NOMO-1 treated with dmso at 0.1 percent for 144 hours (cell line): Measurements from ENCODE around the gene MAGIX.

Source experiments
- DNase-seq: peaks from one replicate; lab custom pipeline; 2025; ENCODE audit not compliant: unreplicated experiment; lab: John Stamatoyannopoulos, UW

The MAGIX gene

DNA sequence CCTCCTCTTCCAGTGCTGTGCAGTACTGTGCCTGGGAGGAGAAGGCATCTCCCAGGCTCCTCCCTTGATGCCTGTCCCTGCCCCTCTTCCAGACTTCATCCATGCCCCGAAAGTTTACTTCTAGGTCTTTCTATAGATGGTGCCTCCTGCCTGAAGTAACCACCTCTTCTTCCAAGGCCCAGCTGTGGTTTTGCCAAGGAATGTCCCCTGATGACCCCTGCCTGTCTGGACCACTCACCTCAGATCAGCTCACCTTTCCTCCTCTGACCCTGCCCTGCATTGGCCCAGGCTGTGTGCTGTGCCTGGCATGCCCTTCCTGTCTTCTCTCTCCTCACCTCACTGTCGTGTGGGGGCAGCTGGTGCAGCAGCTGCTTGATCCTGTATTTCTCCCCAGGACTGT is 16.8 kb downstream of the MAGIX start:
- no peak for DNase-seq

- no peak for DNase-seq
Observed at GRCh38 chrX:49183701-49184281, 21.2 kb downstream of the MAGIX start.

- peak; percentile 14 for DNase-seq
Observed at GRCh38 chrX:49184294-49185281, 22.0 kb downstream of the MAGIX start.

- DNase-seq: peak; percentile 63
Observed at GRCh38 chrX:49186125-49187027, 23.8 kb downstream of the MAGIX start, which contains the start of gene PRICKLE3. Gene PRICKLE3 (minus strand): TSS chrX:49186373. CDS start chrX:49186297, 76 bp downstream.

DNA sequence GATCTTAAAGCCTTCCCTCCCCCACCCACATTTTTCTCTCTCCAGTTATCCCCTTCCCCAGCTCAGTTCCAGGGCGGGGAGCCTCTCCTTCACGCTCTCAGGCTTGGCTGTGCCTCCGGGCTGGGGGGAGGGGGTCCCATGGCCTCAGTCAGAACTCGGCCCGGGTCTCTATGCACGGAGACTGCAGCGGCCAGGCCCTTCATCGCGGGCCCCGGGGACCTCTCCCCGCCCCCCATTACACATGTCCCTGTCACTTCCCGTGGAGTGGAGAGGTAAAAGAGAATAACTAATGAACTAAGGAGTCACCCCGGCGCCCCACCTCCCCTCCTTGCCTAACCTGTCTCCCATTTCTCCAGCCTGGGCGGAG is 24.5 kb downstream of the MAGIX start:
- DNase-seq: no peak

- no peak for DNase-seq
Observed at GRCh38 chrX:49187526-49187925, 25.0 kb downstream of the MAGIX start.

GRCh38 chrX:49188468-49189076 is 26.0 kb downstream of the MAGIX start:
- DNase-seq: no peak

DNA sequence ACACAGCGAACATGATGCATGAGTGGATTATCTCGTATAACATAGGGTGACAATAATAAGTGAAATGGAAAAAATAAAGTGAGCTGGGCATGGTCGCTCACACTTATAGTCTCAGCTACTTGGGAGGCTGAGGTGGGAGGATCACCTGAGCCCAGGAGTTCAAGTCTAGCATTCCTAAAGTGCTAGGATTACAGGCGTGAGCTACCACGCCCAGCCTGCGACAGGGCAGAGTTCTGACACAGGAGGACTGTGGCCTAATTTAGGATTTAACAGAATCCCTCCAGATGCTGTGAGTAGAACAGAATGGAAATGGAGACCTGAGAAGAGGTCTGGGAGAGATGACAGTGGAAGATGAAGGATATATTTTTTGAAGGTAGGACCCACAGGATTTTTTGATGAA is 27.0 kb downstream of the MAGIX start:
- no peak for DNase-seq

DNA sequence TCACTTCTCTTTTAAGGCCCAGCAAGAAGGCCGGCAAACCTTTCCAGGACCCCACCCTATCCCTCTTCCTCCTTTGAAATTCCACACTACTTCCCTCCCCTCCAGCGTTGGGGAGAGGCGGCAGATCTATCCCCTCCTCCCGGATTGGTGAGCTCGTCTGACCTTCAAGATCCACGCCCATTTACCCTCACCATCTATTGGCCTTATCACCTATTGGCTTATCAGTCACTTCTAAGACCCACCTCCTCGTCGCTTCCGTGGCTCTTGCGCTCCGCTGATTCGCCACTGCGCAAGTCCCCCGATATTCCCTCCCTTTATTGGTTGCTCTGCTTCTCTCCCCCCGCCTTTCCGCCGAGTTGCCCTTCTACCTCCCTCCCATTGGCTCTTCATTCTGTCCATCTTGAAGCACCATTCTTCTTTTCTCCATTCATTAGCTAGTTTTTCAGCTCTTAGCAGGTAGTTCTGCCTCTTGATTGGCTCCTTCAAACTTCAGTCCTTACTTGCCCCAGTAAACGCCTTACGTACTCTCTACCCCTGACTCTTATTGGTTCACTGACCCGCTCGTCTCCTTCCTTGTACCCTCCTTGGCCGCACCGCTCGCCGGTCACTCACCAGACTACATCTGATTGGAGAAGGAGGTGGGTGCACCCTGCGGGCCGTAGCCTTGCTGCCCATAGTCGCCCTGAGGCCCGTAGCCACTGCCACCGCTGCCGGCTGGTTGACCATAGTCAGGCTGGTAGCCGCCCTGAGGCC is 28.4 kb downstream of the MAGIX start:
- peak; percentile 97 for DNase-seq

DNA sequence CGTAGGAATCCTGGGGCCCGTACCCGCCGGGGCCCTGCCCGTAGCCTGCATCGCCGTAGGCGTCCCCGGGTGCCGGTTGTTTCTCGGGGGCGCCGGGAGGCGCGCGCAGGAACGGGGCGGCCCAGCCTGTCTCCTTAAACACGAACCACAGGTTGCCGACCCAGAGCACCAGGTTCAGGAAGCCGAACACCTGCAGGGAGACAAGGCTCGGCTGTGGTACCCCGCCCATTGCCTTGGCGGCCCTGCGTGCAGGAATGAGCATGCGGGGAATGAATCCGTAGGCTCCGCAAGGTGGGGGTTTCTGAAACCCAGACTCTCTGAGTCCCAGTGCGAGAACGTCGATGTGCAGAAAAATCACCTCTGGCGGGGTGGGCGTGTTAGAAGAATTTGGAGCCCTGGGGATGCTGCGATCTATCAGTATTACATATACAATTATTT is 29.0 kb downstream of the MAGIX start:
- no peak for DNase-seq

GRCh38 chrX:49192722-49193328 is 30.3 kb downstream of the MAGIX start:
- no peak for DNase-seq

GRCh38 chrX:49193542-49193964 is 31.0 kb downstream of the MAGIX start:
- DNase-seq: no peak

GRCh38 chrX:49197543-49198087 is 35.1 kb downstream of the MAGIX start:
- no peak for DNase-seq

DNA sequence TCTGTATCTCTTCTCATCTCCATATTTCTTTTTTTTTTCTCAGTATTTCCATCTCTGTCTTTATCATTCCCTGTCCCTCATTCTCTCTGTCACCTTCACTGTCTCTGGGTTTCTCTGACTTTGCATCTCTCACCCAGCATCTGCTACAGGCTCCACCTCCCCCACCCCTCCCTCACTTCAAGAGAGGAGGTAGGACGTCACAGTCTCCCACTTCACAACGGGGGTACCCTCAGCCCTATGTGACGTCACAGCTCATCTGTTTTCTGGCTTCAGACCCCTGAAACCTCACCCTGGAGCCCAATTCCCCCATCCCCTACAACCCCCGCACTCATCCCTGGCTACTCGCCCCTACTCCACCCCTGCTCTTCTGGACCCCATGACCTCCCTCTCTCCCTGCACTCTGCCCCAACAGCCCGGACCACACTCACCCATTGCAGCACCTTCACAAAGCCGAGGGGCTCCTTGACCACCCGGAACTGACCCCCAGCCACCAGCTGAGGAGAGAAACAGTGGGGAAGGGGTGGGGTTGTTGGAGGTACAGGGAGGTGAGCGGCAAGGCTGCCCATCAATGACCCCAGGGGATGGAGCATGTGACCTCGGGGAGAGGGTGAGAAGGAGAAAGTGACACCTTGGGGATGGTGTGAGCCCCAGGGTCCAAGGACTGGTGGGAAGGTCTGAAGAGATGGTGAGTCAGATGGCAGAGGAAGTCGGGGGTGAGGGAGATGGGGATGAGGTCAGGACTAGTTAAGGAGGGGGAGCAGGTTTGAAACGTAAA is 36.2 kb downstream of the MAGIX start:
- DNase-seq: no peak

DNA sequence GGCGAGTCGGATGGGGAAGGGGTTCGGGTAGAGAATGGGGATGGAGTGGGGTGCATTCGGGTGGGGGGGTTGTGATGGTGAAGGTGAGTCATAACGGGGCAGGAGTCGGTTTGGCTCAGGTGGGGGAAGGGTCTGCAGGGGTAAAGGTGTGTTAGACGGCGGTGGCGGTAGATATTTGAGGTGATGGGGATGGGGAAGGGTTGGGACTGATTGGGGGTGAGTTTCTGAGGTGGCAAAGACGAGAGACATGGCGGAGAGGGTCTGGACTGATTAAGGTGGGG is 36.7 kb downstream of the MAGIX start:
- DNase-seq: no peak

- peak; percentile 60 for DNase-seq
Observed at GRCh38 chrX:49199906-49200771, 37.6 kb downstream of the MAGIX start, which contains the start of gene SYP. Gene SYP (minus strand): TSS chrX:49200193. CDS start chrX:49200186, 7 bp downstream.

- no peak for DNase-seq
Observed at GRCh38 chrX:49202022-49202421, 39.5 kb downstream of the MAGIX start.

GRCh38 chrX:49203536-49203935 is 41.0 kb downstream of the MAGIX start:
- no peak for DNase-seq
